Activated gamma-delta T cell treated with Interleukin-2 at 50 U/mL for 16 hours (primary cell): ENCODE data around the gene KIDINS220.
"Not testable (repeated sequence)": the region's sequence is repeated elsewhere in the genome, so short reads cannot be mapped to it uniquely, and the experiment has no call there.

Experiments used
- DNase-seq: peaks from one replicate; pipeline ENCODE4 v3.0.0-alpha.2; 2020

KIDINS220 gene

DNA sequence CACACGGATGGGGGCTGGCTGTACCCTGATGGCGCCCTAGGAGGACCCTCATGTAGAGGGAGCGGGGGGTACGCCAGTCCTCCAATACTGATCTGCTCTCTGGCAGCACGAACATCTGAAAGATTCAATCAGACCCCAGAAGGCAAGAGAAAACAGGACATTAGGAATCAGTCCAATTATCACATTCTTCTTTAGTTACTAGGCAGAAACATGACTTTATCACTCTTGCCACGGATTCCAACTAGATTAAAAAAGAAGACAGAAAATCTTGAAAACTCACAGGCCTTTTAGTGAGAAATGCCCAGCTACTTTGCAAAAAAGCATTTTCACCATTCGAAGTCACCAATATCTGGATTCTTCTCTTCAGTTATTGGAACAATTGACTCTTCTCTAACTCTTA, 87.2 kb downstream of the KIDINS220 start:
- DNase-seq, result no peak

DNA sequence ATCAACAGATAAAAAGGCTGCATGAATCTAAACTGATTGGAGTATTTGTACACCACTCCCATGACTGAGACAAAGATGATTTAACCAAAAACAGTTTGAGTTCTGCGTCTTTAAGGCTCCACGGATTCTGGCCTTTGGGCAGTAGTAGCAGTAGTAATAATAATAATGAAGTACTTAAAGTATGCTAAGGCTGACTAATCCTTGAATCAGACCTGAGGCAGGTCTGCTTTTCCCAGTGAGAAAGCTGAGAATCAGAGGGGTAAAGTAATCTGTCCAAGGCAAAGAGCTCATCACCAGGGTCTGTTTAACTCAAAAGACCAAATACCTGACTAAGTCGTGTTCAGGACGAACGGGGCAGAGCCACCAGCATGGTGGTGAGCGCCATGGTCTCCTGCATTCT, 94.2 kb downstream of the KIDINS220 start:
- no peak for DNase-seq

DNA sequence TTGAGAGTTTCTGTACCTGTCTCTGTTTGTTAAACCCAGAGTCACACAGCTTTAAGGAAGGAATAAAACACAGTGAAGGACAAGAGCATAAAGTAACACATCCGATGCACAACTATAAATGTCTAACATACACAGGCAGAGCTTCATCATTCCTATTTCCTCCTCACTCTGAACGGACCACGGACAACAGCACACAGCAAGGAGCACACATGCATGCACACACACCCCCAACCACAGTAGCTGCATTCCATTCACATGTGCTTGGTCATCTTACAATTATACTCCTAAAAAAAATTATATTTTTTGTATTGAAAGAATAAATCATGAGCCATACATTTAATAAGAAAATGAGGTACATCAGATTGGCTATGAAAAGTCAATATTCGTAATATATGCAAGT, 97.3 kb downstream of the KIDINS220 start:
- no peak for DNase-seq

DNA sequence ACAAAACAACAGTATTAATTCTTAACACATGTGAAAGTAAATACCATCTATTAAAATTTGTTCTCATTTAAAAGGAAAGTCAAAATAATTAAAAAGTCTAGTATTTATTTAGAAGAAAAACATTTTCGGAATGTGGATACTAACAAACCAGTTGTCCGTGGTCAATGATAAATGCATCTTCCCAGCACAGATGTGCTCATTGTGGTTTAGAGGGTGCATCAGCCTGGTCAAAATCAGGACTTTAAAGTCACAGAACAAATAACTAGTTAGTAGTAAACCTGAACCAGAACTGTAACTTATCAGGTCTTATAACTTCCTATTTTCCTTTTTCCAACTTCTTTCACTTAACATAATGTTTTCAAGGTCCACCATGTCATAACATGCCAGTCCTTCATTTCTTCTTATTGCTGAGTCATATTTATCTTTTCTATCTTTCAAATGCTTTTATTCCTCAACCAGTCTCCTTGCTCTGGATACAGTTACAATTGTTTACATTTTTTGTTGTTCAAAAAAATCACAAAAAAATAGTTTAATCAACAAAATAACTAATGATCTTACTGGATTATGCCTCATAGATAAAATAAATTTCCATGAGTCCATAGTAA, 99.7 kb downstream of the KIDINS220 start:
- DNase-seq, result no peak

DNA sequence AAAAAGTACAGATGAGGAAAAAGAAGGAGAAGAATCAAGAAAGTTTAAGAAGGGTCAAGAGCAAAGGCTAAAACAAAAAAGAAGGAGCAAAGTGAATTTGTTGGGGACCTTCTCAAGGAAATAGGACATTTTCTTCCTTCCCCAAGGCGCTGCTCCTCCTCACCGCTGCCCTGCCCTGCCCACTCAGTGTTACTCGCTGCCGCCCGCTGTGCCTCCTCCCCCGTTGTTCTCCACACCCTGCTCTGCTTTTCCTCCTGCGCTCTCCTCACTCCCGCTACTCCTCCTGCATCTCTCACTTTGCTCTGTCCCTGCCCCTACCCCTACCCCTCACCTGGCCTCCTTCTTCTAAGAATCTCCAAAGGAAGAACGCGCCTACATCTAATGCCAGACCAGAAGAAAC, 104.8 kb downstream of the KIDINS220 start:
- DNase-seq, result no peak

DNA sequence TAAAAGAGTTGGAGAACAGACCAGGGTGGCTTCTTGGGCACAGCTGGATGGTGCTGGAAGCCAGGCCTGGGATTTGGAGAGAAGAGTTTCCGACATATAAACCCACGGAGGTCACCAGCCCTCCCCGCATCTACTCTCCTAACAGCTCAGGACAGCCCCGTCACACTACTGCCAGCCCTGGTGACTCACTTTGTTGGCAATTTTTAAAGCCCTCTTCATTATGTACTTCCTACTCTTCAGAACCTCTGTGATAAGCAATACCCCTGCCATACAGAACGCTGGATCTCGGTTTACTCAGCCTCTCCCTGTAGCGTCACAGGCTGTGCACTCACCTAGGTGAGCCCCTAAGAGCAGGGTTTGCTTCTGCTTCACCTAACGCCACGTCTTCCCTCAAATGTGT, 107.5 kb downstream of the KIDINS220 start:
- no peak for DNase-seq

DNA sequence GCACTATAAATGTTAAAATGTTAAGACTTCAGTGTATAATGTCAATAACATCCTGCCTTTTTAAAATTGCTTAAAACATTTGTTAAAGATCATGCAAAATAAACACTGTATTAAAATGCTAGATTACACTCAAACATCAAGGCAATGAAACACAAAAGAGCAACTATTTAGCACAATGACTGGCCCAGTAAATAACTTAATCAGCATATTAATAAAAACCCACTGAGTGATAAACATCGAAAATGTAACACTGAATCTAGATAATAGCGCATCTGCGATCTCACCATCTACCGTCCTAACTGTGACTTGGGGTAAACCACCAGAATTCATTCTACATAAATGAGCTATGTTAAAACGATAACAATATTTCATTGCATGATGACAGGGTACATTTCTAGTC, 108.3 kb downstream of the KIDINS220 start:
- DNase-seq, result not testable (repeated sequence)

DNA sequence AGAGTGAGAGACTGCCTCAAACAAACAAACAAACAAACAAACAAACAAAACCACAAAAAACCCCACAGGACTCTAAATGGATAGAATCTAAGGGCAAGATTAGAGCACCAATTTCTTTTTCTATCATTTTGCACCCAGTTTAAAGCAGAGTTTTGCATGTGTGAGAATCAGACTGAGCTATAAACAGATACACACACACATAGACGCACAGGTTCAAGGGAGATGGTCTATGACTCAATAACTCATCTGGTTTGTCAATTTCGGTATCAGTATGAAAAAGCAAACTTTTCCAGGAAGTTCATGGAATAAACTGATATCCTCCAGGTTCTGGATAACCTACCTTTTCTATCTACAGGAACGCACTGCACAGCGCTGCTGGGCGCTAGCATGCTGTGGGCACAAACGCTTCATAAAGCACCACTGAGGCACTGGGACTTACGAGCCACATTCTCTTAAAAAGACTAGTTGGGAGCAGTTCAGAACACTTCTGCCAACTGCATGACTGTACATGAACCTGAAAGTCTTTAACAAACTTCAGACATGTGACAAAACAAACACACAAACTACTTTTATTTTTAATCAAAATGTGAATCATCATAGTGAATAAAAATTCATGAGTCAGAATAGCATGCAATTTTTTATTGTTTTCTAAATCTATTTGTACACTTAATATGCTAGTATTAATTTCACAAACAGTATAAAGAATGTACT, 109.0 kb downstream of the KIDINS220 start:
- no peak for DNase-seq

DNA sequence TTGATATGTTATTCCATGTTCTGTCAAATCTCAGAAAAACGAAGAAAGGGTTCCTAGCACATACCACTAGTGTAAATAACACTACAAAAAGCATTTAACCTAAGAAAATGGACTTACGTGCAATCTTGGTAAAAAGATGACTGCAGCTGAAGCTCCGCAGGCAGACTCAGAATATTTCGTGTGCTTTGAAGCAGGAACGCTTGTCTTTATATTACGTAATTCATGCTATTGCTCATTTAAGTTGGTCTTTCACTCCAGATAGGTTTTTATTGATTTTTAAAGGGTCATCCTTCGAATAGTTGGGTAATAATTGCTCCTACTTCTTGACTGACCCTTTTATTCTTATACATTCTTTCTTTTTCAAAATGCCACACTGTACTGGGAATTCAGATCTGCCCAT, 111.6 kb downstream of the KIDINS220 start:
- DNase-seq, result no peak

DNA sequence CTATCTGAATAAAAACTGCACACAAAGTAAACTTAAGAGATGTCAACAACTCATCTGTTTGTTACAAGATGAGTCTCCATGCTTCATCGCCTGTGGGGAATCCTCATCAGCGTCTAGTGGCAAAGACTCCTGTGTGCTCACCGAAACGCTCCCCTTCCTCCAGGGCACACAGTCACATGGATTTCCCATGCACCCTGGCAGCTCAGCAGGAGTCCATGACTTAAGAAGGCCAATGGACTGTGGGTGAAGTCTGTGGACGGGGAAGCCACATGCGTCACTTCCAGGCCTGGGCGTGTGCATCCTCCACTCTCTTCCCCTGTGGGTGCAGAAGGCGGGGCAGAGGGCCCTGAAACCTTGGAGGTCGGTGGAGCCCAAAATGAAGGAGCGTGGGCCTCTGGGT, 114.4 kb downstream of the KIDINS220 start:
- no peak for DNase-seq

DNA sequence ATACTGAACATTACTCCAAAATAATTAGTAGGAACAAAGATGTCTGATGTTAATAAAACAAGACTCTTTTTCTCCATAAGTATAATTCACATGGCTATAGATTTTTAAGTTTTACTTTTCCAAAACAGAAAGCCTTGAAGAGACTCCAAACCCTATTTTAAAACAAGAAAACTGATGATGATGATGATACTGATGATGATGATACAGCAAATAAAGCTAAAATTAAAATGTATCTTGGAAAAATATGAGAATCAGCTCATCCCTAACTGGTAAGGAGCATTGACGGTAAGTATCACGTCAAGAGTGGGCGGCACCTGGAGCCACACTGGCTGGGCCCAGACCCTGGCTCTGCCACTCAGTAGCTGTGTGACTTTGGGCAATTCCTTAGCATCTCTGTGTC, 116.0 kb downstream of the KIDINS220 start:
- no peak for DNase-seq

DNA sequence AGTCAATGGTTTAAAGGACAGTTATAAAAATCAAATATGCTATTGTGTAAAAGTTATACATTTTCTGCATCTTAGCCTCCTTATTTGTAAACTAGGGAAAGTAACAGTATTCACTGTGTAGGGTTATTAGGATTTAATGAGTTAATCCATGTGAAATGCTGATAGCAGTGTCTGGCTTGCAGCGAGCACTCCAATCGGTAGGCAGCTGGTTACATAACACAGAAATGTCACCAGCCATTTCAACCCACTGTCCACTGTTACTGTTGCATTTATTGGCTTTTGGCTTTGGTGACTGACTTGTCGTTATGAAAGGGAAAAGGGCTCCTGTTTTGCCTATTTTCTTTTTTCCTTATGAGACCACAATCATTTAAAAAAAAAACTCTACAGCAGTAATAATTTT, 116.7 kb downstream of the KIDINS220 start:
- DNase-seq, result no peak

DNA sequence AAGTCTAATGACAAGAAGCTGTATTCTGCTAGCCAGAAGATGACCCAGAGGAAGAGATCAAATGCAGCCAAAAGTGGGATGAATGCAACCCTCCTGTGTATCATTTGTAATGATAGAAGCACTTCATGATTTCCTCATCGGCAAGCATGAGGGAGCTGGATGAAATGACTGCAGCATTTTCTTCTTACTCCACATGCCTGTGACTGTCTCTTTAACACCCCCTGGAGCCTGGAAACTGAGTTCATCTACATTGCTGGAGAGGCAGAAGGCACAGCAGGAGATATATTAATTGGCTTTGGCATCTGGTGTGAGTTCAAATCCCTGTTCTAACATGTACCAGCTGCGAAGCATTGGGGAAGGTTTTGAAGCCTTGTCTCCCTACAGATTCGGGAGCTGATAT, 117.9 kb downstream of the KIDINS220 start:
- DNase-seq, result no peak

DNA sequence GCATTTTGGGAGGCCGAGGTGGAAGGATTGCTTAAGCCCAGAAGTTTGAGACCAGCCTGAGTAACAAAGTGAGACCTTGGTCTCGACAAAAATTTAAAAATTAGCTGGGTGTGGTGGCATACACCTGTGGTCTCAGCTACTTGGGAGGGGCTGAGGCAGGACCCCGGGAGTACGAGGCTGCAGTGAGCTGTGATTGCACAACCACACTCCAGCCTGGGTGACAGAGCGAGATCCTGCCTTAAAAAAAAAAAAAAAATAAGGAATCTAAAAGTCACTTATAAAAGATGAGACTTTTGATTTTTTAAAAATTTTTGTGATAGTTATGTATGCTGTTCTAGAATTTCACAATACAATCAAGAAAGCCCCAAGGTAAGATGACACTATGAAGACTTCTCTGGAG, 122.4 kb downstream of the KIDINS220 start:
- DNase-seq, result no peak

DNA sequence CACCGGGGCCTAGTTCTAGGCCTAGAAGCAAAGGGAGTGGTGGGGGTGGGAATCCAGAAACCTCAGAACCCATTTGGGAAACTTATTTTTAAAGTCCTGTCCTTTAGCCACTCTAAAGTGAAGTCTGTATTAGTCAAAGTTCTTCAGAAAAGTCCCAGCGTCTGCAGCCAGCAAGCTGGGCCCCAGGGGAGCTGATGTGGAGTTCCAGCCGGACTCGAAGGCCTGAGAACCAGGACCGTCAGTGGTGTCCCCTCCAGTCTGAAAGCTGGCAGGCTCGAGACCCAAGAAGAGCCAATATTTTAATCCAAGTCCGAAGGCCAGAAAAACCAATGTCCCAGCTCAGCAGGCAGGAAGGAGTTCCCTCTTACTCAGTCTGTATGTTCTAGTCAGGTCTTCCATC, 123.1 kb downstream of the KIDINS220 start:
- no peak for DNase-seq

DNA sequence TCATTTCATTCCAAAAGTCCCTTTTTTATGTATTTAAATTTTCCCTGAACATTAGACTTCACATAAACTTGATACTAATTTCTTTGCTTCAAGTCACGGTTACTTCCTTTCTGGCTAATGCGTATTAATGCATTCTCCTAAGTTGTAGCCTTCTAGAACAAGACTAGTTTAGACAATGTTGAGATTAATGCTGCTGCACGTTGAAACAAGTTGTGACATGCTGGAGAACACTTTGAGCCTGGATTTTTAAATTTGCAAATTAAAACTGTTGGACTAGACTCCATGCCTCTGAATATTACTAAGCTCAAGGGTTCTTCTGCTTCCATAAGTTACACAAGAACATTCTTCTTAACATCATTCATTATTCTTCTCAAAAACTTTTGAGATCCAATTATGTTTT, 126.5 kb downstream of the KIDINS220 start:
- DNase-seq, result no peak

DNA sequence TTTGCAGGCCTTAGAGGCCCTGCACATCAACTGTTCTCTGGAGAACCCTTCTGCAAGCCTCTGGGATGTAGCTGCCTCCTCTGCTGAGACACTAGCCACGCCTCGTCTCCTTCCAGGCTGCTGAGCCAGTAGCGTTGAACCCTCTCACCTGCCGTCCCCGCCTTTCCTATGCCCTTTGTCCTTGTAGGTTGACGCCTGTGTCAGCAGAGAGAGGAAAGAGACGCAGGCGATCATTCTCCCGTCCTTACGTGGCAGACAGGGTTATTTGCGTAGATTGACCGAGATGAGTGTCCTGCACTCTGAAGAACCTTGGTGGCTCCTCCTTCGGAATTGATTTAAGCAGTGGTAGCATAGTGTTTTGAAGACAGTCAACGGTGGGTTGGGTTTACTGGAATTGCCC, 127.8 kb downstream of the KIDINS220 start:
- no peak for DNase-seq

DNA sequence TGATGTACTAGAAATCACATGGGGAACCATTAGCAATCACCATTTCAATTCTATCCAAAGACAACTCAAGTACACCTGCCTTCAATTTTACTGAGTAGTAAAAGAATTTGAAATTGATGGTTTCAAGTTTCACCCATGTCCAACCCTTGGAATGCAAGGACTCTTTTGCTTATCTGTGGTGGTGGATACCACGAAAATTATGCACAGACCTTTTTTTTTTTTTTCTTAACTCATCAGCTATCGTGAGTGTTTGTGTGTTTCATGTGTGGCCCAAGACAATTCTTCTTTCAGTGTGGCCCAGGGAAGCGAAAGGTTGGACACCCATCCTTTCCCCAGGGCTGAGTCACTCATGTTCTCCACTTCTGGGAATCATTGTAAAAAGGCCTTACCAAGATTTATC, 132.5 kb downstream of the KIDINS220 start:
- DNase-seq, result no peak

DNA sequence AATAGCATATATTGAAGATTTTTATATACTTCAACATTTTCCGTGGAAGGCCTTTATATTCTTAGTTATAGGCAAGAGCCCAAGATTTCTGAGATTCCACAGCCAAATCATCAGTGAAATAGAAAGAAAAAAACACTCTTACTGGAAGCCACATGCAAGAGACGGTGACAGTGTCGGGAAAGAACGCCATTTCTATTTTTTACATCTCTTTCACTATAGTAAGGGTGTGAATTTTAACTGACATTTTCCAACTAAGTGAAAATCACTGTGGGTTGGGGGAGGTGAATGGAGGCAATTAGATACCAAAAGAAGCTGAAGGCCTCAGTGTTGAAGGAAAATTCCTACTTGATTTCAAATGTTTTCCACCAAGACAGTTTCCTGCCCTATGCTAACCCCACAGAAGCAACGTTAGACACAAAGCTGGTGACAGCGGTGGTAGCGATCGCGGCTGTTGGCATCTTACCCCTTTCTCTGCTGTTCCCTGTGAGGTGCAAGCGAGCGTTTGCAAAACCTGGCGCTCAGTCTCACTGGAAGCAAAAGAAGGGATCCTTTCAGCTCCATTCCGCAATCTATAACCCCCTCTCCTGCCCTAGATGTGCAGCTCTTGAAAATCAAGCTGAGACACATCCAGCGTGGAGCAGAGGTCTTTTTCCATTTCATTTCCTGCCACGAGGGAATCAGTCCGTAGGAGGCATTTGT, 135.6 kb downstream of the KIDINS220 start:
- DNase-seq, result no peak

DNA sequence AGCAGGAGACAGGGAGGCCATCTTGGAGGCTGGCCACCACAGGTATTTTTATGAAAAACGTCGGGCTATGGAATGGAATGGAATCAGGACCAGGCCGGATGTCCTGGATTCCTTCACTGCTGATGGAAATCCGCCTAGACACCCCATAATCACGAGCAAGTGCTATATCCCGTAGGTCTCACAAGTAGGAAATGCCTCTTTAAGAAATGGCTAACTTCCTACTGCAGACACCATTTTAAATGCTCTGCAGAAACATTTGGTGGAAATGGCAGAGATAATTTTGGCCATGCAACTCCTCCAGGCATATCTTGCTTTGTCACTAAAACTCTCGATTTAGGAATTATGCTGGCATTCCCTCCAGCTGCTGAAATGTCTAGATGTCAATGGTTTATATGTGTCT, 137.6 kb downstream of the KIDINS220 start:
- no peak for DNase-seq

DNA sequence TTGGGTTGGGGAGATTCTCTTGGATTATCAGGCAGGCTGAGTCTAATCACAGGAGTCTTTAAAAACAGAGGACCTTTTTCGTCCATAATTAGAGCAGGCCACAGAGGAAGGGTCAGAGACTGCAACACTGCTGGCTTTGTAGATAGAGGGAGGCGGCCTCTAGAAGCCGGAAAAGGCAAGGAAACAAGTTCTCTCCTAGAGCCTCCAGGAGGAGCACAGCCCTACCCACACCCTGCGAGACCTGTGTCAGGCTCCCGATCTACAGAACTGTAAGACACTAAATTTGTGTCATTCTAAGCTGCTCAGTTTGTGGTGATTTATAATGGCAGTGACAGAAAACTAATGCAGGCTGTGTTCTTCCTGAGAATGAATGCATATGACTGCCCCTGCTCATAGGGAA, 140.2 kb downstream of the KIDINS220 start:
- DNase-seq, result no peak

DNA sequence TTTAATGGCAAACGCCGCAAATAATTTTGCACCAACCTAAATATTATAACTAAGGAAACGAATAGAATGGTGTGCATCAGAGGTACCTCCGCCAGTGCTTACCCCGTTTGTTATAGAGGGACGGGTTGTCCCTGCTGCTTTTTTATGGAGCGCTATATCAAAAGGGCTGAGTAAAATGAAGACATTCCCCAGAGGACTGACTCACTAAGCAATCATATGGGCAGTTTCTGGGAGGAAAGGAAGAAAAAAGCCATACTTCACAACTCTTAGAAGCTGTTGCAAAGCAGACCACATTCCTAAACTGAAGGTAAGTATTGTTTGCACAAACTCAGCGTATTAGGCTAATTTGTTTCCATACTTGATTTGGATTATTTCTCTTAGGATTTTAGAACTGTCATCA, 142.7 kb downstream of the KIDINS220 start:
- DNase-seq, result no peak

DNA sequence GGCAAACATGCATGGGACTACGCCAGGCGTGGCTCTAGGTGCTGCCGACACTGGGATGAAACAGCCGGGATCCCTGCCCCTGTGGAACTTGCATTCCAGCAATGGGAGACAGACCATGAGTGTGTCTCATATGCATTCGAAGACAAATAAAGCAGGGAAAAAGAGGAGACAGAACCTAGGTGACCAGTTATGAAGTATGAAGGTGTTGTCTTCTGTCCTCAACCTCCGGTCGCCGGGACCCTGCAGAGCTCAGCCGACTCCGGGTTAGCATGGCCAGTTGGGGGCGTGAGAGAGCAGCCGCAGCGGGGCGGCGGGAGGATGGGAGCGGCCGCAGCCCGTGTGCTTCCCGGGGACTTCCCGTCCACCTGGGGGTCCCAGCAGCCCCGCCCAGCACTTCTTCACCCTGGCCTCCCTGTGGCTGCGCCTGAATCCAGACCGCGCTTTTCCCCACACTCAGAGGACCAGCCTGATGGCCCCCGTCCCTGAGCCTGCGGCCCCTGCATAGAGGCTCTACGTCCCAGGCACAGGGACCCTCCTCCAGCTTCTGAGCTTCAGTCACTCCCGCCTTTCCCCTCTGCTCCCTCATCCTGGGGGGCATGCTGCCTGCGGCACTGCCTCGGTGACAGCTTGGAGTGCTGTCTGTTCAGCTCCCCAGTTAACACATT, 144.1 kb downstream of the KIDINS220 start:
- no peak for DNase-seq

DNA sequence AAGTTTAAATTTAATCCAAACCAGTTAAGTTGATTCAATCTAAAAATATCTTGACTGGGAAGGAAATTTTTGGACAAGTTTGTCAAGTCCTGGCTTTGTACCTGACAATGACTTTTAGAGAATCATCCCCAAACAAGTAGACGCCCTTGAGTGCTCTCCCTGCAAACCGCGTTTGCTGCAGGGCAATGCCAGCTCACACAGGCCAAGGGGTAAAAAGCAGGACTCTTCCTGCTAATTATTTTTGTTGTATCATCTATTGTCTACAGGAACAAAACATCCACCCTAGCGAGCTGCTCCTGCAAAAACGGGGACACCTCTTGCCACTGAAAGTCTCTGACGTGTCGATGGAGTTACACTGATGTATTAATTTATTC, 144.6 kb downstream of the KIDINS220 start:
- no peak for DNase-seq
